Activated T-cell treated with anti-CD3 and anti-CD28 coated beads, Interleukin-2, amount 50 U/mL, for 72 hours (primary cell): ENCODE results near the gene TCEAL3. TPM values are rescaled to one million over a fixed set of nuclear protein-coding genes. Genes with fewer than 3 reads are reported as not detected.

ENCODE experiments used
- ATAC-seq, 2 donors: fragments of 150-1000 bp; cut with Tn5 transposase; replicated peaks in 1 of 2; 2 replicates each; pipeline ENCODE4 v1.10.0; 2021; ENCODE audit warnings: moderate library complexity in 2 of 2, mild to moderate bottlenecking in 1 of 2
- DNase-seq, 2 donors: peaks; one replicate each; pipeline ENCODE4 v3.0.0; 2021 to 2022; ENCODE audit warnings: mixed read lengths in 1 of 2
- H3K27ac Mint-ChIP-seq: one replicate; pipeline ENCODE4 v1.8.0; 2022; ENCODE audit warnings: mild to moderate bottlenecking, moderate library complexity, mixed read lengths
- H3K27me3 Mint-ChIP-seq: one replicate; pipeline ENCODE4 v1.8.0; 2022; ENCODE audit warnings: low read depth, mixed read lengths
- H3K36me3 Mint-ChIP-seq, 2 donors: one replicate each; pipeline ENCODE4 v1.8.0; 2022; ENCODE audit warnings: mixed read lengths in 2 of 2, mild to moderate bottlenecking in 1 of 2; ENCODE audit not compliant: insufficient read depth in 2 of 2
- H3K4me1 Mint-ChIP-seq: one replicate; pipeline ENCODE4 v1.8.0; 2022; ENCODE audit warnings: low read depth, mixed read lengths
- H3K4me3 Mint-ChIP-seq, 2 donors: one replicate each; pipeline ENCODE4 v1.8.0; 2022; ENCODE audit warnings: mild to moderate bottlenecking in 2 of 2, mixed read lengths in 2 of 2, moderate library complexity in 2 of 2
- H3K9me3 Mint-ChIP-seq, 2 donors: one replicate each; pipeline ENCODE4 v1.8.0; 2022; ENCODE audit warnings: mixed read lengths in 2 of 2
- total RNA-seq, 2 donors: library from RNA; stranded (reverse); gene quantifications; one replicate each; pipeline ENCODE4 v1.2.3, GENCODE V29; 2022

TCEAL3 gene, protein sequence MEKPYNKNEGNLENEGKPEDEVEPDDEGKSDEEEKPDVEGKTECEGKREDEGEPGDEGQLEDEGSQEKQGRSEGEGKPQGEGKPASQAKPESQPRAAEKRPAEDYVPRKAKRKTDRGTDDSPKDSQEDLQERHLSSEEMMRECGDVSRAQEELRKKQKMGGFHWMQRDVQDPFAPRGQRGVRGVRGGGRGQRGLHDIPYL
- total RNA-seq: 1 to 10 TPM; 5.9 to 6.5 TPM

DNA sequence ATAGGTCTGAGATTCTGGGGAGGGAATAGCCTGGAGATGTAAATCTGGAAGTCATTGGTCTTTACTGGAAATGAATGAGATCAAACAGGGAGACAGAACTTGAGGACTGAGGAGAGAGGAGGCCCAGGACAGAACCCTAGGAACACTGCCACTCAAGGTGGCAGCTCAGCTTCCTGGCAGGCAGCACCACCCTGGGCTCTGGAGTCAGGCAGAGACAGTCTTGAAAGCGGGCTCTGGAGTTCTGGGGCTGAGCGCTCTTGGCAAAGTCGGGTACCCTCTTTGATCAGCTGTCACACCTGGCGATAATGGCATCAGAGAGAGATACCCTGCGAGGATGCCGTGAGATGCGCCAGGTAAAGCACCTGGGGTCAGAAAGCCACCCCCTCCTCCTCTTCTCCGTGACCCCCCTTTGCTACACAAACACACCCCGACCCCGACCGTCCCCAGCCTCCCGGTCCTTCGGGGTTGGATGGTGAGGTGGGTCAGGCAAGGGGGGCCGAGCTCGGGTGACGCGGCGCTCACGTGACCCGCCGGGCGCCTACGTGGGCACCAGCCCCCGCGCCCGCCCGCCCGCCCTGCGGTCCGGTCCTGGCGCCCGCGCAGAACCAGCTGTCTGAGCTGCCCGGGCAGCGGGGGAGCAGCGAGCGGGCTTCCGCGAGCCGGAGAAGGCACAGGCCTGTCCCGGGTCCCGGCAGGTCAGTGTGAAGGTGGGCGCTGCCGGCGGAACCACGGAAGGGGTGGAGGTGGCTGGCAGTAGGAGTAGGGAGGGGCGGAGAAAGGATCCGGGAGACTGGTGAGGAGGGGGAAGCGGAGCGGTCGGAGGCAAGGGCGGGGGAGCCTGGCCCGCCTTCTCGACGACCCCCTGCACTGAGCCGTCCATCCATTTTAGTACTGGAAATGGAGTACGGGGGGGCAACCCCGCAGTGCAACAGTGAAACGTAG lies at the start of gene TCEAL3:
TSS of gene TCEAL3 (plus strand) at position 600 of the 942 bp plus-strand sequence. CDS start 1,102 bp downstream, outside the sequence.
- Mint-ChIP-seq H3K27me3 (peaks cover 34% of the 10 kb centered on the region), H3K9me3 (no peaks in the 10 kb centered on the region), H3K4me1 (no peaks in the 10 kb centered on the region), H3K4me3 (peak within 1 kb of the TSS; percentile 77 to 81), H3K27ac (peak within 1 kb of the TSS; percentile 86), H3K36me3 (peaks cover 1 to 5% of the 10 kb centered on the region in 2 donors)
- DNase-seq (peak; percentile 30 to 35), ATAC-seq (peak; percentile 82 to 93)

- H3K4me3 Mint-ChIP-seq: no peak overlapping the region
- H3K36me3 Mint-ChIP-seq: no peaks in the 10 kb centered on the region
- DNase-seq (no peak), ATAC-seq (no peak)
- no peaks in the 10 kb centered on the region for H3K9me3 Mint-ChIP-seq
- H3K27me3 Mint-ChIP-seq: peaks cover 25% of the 10 kb centered on the region
- no peaks in the 10 kb centered on the region for H3K4me1 Mint-ChIP-seq
- no peak overlapping the region for H3K27ac Mint-ChIP-seq
Measured at GRCh38 chrX:103560256-103560655, 47.5 kb upstream of the TCEAL3 start.

DNA sequence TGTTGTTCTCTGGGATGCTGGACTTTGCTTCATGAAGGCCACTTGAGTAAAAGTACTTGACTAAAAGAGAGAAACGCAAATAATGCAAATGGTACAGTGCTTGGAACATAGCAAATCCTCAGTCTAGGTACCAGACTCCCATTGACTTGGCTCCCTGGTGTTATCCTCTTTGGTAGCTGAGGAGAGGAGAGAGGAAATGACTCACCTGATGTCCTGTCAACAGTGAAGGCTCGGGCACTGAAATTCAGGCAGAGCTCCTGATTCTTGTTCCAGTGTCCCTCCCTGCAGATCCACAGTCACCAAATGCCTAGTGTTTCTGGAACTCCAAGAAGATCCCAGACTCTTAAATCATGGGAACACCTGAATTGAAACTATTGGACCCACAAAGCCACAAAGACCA lies 45.0 kb upstream of the TCEAL3 start:
- Mint-ChIP-seq H3K9me3 (no peaks in the 10 kb centered on the region), H3K27me3 (peaks cover 18% of the 10 kb centered on the region), H3K4me3 (no peak overlapping the region), H3K4me1 (no peaks in the 10 kb centered on the region), H3K27ac (no peak overlapping the region), H3K36me3 (no peaks in the 10 kb centered on the region)
- DNase-seq (no peak), ATAC-seq (no peak)

DNA sequence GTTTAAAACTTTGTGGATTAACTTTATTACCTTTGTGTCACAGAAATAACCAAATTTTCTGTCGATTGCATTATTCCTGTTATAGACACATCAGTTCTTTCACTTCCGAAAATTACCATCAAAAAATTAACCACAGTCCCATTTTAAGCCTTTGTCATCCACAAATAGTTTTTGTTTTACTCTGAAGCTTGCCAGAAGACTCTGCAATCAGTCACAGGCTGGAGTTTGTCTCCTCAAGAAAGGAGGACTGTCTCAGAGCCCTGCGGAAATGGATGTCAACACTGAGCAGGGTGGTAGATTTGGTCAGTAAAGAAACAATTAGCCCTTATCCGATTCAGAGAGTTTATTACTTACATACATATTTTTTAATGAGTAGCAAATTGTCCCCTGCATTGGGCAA lies 42.6 kb upstream of the TCEAL3 start:
- no peaks in the 10 kb centered on the region for H3K4me1 Mint-ChIP-seq
- no peak overlapping the region for H3K27ac Mint-ChIP-seq
- peaks cover 15% of the 10 kb centered on the region for H3K27me3 Mint-ChIP-seq
- no peak overlapping the region for H3K4me3 Mint-ChIP-seq
- no peaks in the 10 kb centered on the region for H3K36me3 Mint-ChIP-seq
- ATAC-seq (no peak), DNase-seq (no peak)
- H3K9me3 Mint-ChIP-seq: no peaks in the 10 kb centered on the region

- DNase-seq: no peak
- no peak for ATAC-seq
- H3K4me1 Mint-ChIP-seq: no peaks in the 10 kb centered on the region
- H3K27ac Mint-ChIP-seq: no peak overlapping the region
- no peaks in the 10 kb centered on the region for H3K9me3 Mint-ChIP-seq
- H3K4me3 Mint-ChIP-seq: no peak overlapping the region
- no peaks in the 10 kb centered on the region for H3K36me3 Mint-ChIP-seq
- H3K27me3 Mint-ChIP-seq: peaks cover 19% of the 10 kb centered on the region
Measured at GRCh38 chrX:103565752-103566151, 42.0 kb upstream of the TCEAL3 start.

- H3K36me3 Mint-ChIP-seq: no peaks in the 10 kb centered on the region
- no peaks in the 10 kb centered on the region for H3K9me3 Mint-ChIP-seq
- no peak overlapping the region for H3K4me3 Mint-ChIP-seq
- no peaks in the 10 kb centered on the region for H3K4me1 Mint-ChIP-seq
- DNase-seq (no peak), ATAC-seq (no peak)
- no peak overlapping the region for H3K27ac Mint-ChIP-seq
- H3K27me3 Mint-ChIP-seq: peaks cover 44% of the 10 kb centered on the region
Measured at GRCh38 chrX:103571121-103571520, 36.6 kb upstream of the TCEAL3 start.

DNA sequence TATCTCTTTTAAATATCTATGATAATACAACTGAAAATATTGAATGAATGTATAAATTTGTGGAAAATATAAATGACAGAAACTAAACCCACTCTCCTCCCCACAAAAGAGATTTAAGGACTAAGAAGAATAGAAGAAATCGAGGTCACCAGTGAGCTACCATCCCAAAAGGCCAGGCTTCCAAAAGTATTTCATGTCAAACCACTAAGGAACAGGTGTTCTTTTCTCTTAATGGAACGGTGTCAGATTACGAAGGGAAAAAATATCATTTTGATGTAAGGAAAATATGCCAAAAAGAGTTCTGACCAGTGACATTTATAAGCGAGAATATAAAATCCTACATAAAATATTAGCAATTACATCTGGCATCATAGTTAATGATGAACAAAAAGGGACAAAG lies 36.0 kb upstream of the TCEAL3 start:
- H3K9me3 Mint-ChIP-seq: no peaks in the 10 kb centered on the region
- H3K4me3 Mint-ChIP-seq: no peak overlapping the region
- ATAC-seq: no peak
- DNase-seq: no peak
- H3K27me3 Mint-ChIP-seq: peaks cover 44% of the 10 kb centered on the region
- H3K4me1 Mint-ChIP-seq: no peaks in the 10 kb centered on the region
- no peak overlapping the region for H3K27ac Mint-ChIP-seq
- no peaks in the 10 kb centered on the region for H3K36me3 Mint-ChIP-seq

- DNase-seq (no peak), ATAC-seq (no peak)
- Mint-ChIP-seq H3K36me3 (no peaks in the 10 kb centered on the region), H3K27me3 (peaks cover 49% of the 10 kb centered on the region), H3K4me3 (no peak overlapping the region), H3K9me3 (no peaks in the 10 kb centered on the region), H3K27ac (no peak overlapping the region), H3K4me1 (no peaks in the 10 kb centered on the region)
Measured at GRCh38 chrX:103573202-103573601, 34.6 kb upstream of the TCEAL3 start.

DNA sequence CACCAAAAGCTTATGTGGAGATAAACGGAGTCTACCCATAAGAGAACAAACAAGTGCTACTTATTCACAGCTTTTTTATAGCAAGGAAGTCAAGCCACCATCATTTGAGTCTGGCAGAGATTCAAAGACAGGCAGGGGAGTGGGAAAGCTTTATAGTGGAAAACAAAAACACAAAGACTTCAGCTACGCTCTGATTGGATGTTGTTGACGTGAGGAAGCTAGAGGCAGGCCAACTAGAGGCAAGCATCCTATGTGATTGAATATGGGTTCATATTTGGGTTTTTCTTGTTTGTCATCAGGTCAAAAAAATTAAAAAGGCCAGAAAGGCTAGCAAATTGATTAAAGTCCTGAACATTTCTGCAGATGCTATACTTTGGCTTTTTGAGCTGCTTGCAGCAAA lies 23.2 kb upstream of the TCEAL3 start:
- Mint-ChIP-seq H3K27ac (no peak overlapping the region), H3K4me1 (peaks cover 7% of the 10 kb centered on the region)

DNA sequence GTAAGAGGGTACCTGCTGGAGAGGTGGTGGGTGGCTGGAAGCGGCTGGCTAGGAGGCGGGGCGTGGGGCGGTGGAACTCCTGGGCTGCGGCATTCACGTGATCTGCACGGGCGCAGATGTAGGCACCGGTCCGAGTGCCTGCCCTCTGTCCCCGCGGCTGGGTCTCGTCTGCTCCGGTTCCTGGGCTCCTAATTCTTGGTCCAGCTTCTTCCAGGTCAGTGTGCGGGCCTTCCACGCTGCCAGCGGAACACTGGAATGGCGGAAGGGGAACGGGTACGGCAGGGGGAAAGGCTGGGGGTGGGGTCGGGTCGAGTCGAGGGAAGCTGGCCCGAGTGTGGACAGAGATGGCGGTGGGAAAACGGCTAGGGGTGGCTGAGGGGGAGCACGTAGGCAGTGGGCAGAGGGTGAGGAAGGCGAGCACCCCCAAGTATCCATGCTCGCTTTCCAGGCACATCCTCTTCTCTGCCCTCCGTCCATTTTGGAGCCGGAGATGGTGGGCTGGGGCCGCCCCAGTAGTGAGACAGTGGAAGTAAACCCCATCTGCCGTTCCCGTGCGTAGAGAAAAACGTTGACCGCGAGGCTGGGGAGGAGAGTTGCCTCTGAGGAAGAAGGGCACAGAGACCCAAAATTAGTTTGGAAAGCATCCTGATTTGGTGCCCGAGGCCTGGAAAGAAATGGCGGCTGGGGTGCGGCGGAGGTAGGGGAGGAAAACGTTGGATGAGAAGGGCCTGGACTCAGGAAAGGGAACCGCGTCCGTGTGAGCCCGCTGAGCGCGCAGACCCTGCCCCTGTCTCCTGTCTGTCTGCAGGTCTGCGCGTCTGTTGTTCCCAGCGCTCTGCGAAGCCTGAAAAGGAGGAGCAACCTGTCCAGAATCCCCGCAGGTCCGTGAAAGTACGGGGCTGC lies 22.1 kb upstream of the TCEAL3 start, which contains the start of gene TCEAL4:
TSS of gene TCEAL4 (plus strand) at position 105 of the 903 bp plus-strand sequence. CDS start 1,161 bp downstream, outside the sequence.
- H3K4me1 Mint-ChIP-seq: peaks cover 7% of the 10 kb centered on the region
- peak within 1 kb of the TSS; percentile 77 for H3K27ac Mint-ChIP-seq
- H3K9me3 Mint-ChIP-seq: peaks cover 0 to 3% of the 10 kb centered on the region in 2 donors
- peaks cover 0 to 4% of the 10 kb centered on the region in 2 donors for H3K36me3 Mint-ChIP-seq
- H3K27me3 Mint-ChIP-seq: peaks cover 34% of the 10 kb centered on the region
- H3K4me3 Mint-ChIP-seq: peak within 1 kb of the TSS; percentile 87
- DNase-seq (peak; percentile 32 to 47), ATAC-seq (peak; percentile 90 to 96)

More for the DNA sequence above, 23.2 kb upstream of the TCEAL3 start:
- peaks cover 38% of the 10 kb centered on the region for H3K27me3 Mint-ChIP-seq
- ATAC-seq (no peak), DNase-seq (no peak)
- H3K36me3 Mint-ChIP-seq: peaks cover 0 to 4% of the 10 kb centered on the region in 2 donors
- H3K9me3 Mint-ChIP-seq: peaks cover 0 to 3% of the 10 kb centered on the region in 2 donors
- peak overlapping the region; percentile 8 to 66 for H3K4me3 Mint-ChIP-seq

DNA sequence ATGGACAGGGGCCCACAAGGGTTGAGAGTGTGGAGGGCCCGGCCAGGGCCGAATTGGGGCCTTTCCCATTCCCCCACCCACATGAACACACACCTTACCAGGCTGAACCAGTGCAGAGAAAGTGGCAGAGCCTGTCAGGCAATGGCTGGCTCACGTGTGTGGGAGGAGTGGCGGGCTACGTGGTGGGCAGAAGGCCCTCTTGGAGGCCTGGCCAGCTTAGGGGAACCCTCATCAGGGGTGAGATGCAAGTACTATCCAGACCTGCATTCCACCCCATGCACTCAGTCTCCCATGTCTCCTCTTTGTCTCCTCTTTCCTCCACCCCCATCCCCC lies 21.5 kb upstream of the TCEAL3 start:
- H3K4me3 Mint-ChIP-seq: peak overlapping the region; percentile 87

DNA sequence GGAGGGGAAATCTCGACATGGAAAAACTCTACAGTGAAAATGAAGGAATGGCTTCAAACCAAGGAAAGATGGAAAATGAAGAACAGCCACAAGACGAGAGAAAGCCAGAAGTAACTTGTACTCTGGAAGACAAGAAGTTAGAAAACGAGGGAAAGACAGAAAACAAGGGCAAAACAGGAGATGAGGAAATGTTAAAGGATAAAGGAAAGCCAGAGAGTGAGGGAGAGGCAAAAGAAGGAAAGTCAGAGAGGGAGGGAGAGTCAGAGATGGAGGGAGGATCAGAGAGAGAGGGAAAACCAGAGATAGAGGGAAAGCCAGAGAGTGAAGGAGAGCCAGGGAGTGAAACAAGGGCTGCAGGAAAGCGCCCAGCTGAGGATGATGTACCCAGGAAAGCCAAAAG lies 21.1 kb upstream of the TCEAL3 start:
- no peak for ATAC-seq
- peaks cover 24% of the 10 kb centered on the region for H3K27me3 Mint-ChIP-seq
- no peak for DNase-seq
- H3K4me3 Mint-ChIP-seq: peak overlapping the region; percentile 87
- peaks cover 0 to 3% of the 10 kb centered on the region in 2 donors for H3K9me3 Mint-ChIP-seq
- H3K27ac Mint-ChIP-seq: no peak overlapping the region
- peaks cover 7% of the 10 kb centered on the region for H3K4me1 Mint-ChIP-seq
- H3K36me3 Mint-ChIP-seq: peaks cover 0 to 4% of the 10 kb centered on the region in 2 donors

More for the DNA sequence above, 21.5 kb upstream of the TCEAL3 start:
- Mint-ChIP-seq H3K4me1 (peaks cover 7% of the 10 kb centered on the region), H3K36me3 (peaks cover 0 to 4% of the 10 kb centered on the region in 2 donors), H3K9me3 (peaks cover 0 to 3% of the 10 kb centered on the region in 2 donors), H3K27ac (no peak overlapping the region), H3K27me3 (peaks cover 28% of the 10 kb centered on the region)
- ATAC-seq (peak; percentile 20 to 55), DNase-seq (peak in 1 of 2 donors; percentile 3)
